GM12873 (cell line): ENCODE results near the gene TREX2.

Experiments used
- CTCF ChIP-seq: IDR thresholded peaks from 2 replicates; pipeline ENCODE4 v1.5.1; 2012; ENCODE audit warnings: low read depth, mild to moderate bottlenecking, moderate library complexity, low read length, control low read depth; ENCODE audit not compliant: insufficient read depth; ENCODE audit errors: missing control alignments

Gene TREX2

GRCh38 chrX:153445856-153446635 is at the start of gene TREX2:
Gene TREX2 (minus strand): TSS chrX:153446056. CDS start chrX:153445430, 626 bp downstream.
- no peak for TF ChIP-seq CTCF

GRCh38 chrX:153495362-153495751 is 49.5 kb upstream of the TREX2 start:
- no peak for TF ChIP-seq CTCF

DNA sequence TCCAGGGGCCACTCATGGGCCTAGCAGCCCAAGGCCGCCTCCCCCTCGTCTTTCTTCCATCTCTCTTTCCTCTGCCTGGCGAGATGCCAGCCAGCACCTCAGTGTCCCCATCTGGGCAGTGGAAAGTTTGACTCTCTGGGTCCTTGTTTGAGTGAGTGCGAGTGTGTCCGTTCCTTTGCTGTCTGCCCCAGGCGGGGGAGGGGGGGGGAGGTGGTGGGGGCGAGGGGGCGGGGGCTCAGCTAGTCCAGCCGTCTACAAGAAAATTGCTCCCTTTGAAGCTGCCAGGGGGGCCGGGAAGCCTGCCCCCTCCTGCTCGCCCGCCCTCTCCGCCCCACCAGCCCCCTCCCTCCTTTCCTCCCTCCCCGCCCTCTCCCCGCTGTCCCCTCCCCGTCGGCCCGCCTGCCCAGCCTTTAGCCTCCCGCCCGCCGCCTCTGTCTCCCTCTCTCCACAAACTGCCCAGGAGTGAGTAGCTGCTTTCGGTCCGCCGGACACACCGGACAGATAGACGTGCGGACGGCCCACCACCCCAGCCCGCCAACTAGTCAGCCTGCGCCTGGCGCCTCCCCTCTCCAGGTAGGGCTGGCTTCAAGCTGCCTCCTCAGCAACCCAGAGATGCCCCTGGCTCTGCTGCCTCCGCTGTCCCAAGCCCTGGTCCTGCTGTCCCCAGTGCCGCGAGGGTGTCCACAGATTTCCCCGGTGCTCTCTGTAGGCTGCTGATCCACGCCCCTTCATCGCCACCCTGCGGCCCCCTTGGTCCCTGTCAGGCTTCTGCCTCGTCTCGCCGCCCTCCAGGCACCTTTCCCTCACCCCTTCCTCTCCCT is 48.9 kb upstream of the TREX2 start, which contains the start of gene BGN:
TSS of gene BGN (plus strand) at position 440 of the 821 bp plus-strand sequence. CDS start 9,652 bp downstream, outside the sequence.
- TF ChIP-seq CTCF, result no peak

DNA sequence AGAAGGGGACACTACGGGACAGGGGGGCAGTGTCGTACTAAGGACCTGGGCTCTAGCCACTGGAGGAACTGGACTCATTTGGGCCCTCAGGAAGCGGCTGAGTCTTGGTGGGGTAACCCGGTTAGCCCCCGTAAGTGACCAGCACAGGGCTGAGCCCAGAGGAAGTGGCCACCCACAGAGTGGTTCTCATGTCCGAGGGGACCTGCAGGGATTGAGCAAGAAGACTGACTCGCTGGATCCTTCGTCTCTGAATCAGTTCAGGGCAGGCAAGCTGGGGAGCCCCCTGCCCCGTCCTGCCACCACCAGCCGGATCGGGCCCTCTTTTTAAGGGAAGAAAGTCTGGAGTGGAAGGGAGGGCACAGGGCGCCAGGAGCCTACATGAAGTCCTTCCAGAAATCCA is 48.2 kb upstream of the TREX2 start:
- no peak for TF ChIP-seq CTCF

DNA sequence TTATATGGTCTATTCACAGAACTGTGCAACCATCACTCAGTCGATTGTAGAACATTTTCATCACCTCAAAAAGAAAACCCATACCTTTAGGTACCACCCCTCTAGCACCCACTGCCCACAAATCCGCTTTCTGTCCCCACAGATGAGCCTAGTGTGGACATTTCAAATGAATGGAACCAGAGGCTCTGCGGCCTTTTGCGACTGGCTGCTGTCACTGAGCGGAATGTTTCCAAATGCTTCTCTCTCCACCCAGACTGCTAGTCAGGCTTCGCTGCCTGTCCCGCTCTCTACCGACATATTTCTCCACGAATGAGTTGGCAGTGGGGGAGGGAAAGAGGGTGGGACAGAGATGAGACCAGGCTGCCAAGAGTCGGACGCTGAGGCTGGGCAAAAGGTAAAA is 47.2 kb upstream of the TREX2 start:
- TF ChIP-seq CTCF, result no peak

GRCh38 chrX:153492543-153492942 is 46.7 kb upstream of the TREX2 start:
- no peak for TF ChIP-seq CTCF

DNA sequence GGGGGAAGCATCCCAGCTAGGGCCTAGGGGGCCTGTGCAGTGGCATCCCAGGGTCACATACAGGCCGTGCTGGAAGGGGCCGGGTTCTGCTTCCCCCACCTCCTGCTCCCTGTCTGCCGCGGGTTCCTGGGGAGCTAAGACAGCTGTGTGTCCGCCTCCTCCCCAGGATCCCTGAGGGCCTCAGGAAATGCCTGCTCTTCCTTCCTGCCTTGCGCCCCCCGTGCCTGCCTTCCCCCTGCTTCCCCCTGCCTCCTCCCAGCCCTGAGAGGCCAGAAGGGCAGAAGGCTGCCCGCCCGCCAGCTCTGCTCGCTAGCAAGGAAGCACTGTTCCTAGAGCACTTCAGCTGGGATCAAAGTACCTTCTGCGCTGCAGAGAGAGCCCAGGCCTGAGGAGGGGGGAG is 46.1 kb upstream of the TREX2 start:
- TF ChIP-seq CTCF, result no peak
